GM21390 (cell line): ENCODE results near the gene FN1.
A peak's percentile ranks its signal among the peaks of the same experiment; 100 is the strongest.

ENCODE experiments used
- ATAC-seq: cut with Tn5 transposase; IDR thresholded peaks from one replicate; pipeline ENCODE4 v1.9.1; 2021; ENCODE audit not compliant: unreplicated experiment

FN1 gene

GRCh38 chr2:215435870-215436704 lies at the start of gene FN1:
FN1 (minus strand) TSS chr2:215436068; CDS start chr2:215435802, 266 bp downstream.
- peak; percentile 81 for ATAC-seq

- ATAC-seq, result no peak
Observed at GRCh38 chr2:215485032-215485431, 49.2 kb upstream of the FN1 start.

GRCh38 chr2:215484570-215484969 lies 48.7 kb upstream of the FN1 start:
- no peak for ATAC-seq

- ATAC-seq, result no peak
Observed at GRCh38 chr2:215483431-215483830, 47.6 kb upstream of the FN1 start.

- ATAC-seq, result no peak
Observed at GRCh38 chr2:215479536-215480240, 43.8 kb upstream of the FN1 start.

- ATAC-seq, result no peak
Observed at GRCh38 chr2:215479121-215479520, 43.3 kb upstream of the FN1 start.

- ATAC-seq, result no peak
Observed at GRCh38 chr2:215476424-215476823, 40.6 kb upstream of the FN1 start.

- no peak for ATAC-seq
Observed at GRCh38 chr2:215466097-215466909, 30.4 kb upstream of the FN1 start.

GRCh38 chr2:215465256-215465655 lies 29.4 kb upstream of the FN1 start:
- no peak for ATAC-seq

GRCh38 chr2:215461836-215462532 lies 26.1 kb upstream of the FN1 start:
- ATAC-seq, result no peak

- ATAC-seq, result no peak
Observed at GRCh38 chr2:215460682-215461382, 25.0 kb upstream of the FN1 start.

- no peak for ATAC-seq
Observed at GRCh38 chr2:215455958-215456357, 20.1 kb upstream of the FN1 start.

GRCh38 chr2:215454519-215455246 lies 18.8 kb upstream of the FN1 start:
- peak; percentile 77 for ATAC-seq

GRCh38 chr2:215452725-215453124 lies 16.9 kb upstream of the FN1 start:
- ATAC-seq, result no peak

- no peak for ATAC-seq
Observed at GRCh38 chr2:215451012-215451756, 15.3 kb upstream of the FN1 start.

GRCh38 chr2:215450188-215451011 lies 14.5 kb upstream of the FN1 start:
- no peak for ATAC-seq

- ATAC-seq, result no peak
Observed at GRCh38 chr2:215447673-215448081, 11.8 kb upstream of the FN1 start.

GRCh38 chr2:215447056-215447455 lies 11.2 kb upstream of the FN1 start:
- no peak for ATAC-seq
